ENCODE measurements around the gene ROGDI. TPM values are rescaled to one million over a fixed set of nuclear protein-coding genes. Genes with fewer than 3 reads are reported as not detected.

The ROGDI gene
- total and polyA plus RNA-seq, 2 donors (not counting 1 experiment from before 2014, with no cell fraction given), result 9.2 to 31.9 TPM

- Mint-ChIP-seq H3K27me3 (peaks cover 4% of the 10 kb centered on the region), H3K27ac (peak overlapping the region; percentile 20), H3K4me3 (peak overlapping the region; percentile 7), H3K4me1 (peaks cover 28% of the 10 kb centered on the region), H3K9me3 (ENCODE audit: insufficient read depth) (no peaks in the 10 kb centered on the region)
- no peak for ATAC-seq (ENCODE audit: low read depth)
- Histone ChIP-seq H3K4me2 (replicated peaks; ENCODE audit: low read depth, low read length, poor library complexity, severe bottlenecking) (no peak overlapping the region), H3K4me3 (ENCODE audit: control extremely low read depth in 1 of 5, extremely low read depth in 1 of 5, insufficient read depth in 1 of 5, low read depth in 2 of 5, low read length in 4 of 5) (no peak overlapping the region), H3K9ac (ENCODE audit: low read length) (no peak overlapping the region), H3K9me3 (ENCODE audit: control extremely low read depth in 1 of 3, control insufficient read depth in 2 of 3, insufficient read depth in 1 of 3, low read length in 2 of 3) (no peaks in the 10 kb centered on the region), H3K27ac (ENCODE audit: low read length in 2 of 2) (no peak overlapping the region), H3K36me3 (replicated peaks in 1 of 2; ENCODE audit: control extremely low read depth in 1 of 2, control insufficient read depth in 1 of 2, extremely low read depth in 1 of 2, insufficient read depth in 2 of 2, low read length in 1 of 2) (peaks cover 2 to 23% of the 10 kb centered on the region in 2 experiments), H2AFZ (ENCODE audit: insufficient read depth, low read depth, low read length, poor library complexity, severe bottlenecking) (no peak overlapping the region), H3K27me3 (replicated peaks in 1 of 4; ENCODE audit: control extremely low read depth in 1 of 4, control insufficient read depth in 3 of 4, insufficient read depth in 4 of 4, low read length in 3 of 4) (peaks cover 0 to 2% (median 0%) of the 10 kb centered on the region in 4 experiments), H4K20me1 (ENCODE audit: control insufficient read depth, insufficient read depth, low read length, poor library complexity, severe bottlenecking) (no peaks in the 10 kb centered on the region), H3K4me1 (ENCODE audit: control insufficient read depth in 2 of 2, insufficient read depth in 2 of 2, low read length in 2 of 2) (peaks cover 0 to 22% of the 10 kb centered on the region in 2 donors), H3K79me2 (ENCODE audit: control insufficient read depth, insufficient read depth, low read length) (peaks cover 3% of the 10 kb centered on the region)
- 89% methylated on average over 3 of the region's 14 CpGs for WGBS (ENCODE audit: insufficient coverage)
- intact Hi-C loops (cut with micrococcal nuclease), result no loop called here
- no peak for DNase-seq
- TF ChIP-seq EZH2 (IDR thresholded peaks at IDR 0.05; ENCODE audit: borderline replicate concordance, insufficient read depth, low read depth, low read length, poor library complexity, severe bottlenecking) (no peak), CTCF (IDR thresholded peaks at IDR 0.05) (no peak)
- ChIA-PET POLR2A (no interaction called here), CTCF (no interaction called here)
Measured at GRCh38 chr16:4747906-4748681, 54.3 kb downstream of the ROGDI start.

- Mint-ChIP-seq H3K4me3 (no peak overlapping the region), H3K9me3 (ENCODE audit: insufficient read depth) (no peaks in the 10 kb centered on the region), H3K27ac (no peak overlapping the region), H3K4me1 (peaks cover 29% of the 10 kb centered on the region), H3K27me3 (peaks cover 4% of the 10 kb centered on the region)
- no peak overlapping the region for H3K4me3 ChIP-seq (ENCODE audit: control extremely low read depth in 1 of 5, extremely low read depth in 1 of 5, insufficient read depth in 1 of 5, low read depth in 2 of 5, low read length in 4 of 5)
- peaks cover 2 to 13% of the 10 kb centered on the region in 2 experiments for H3K36me3 ChIP-seq (replicated peaks in 1 of 2; ENCODE audit: control extremely low read depth in 1 of 2, control insufficient read depth in 1 of 2, extremely low read depth in 1 of 2, insufficient read depth in 2 of 2, low read length in 1 of 2)
- ATAC-seq (ENCODE audit: low read depth) (no peak), DNase-seq (no peak)
- H3K79me2 ChIP-seq (ENCODE audit: control insufficient read depth, insufficient read depth, low read length), result no peaks in the 10 kb centered on the region
- no peaks in the 10 kb centered on the region for H3K9me3 ChIP-seq (ENCODE audit: control extremely low read depth in 1 of 3, control insufficient read depth in 2 of 3, insufficient read depth in 1 of 3, low read length in 2 of 3)
- H3K27ac ChIP-seq (ENCODE audit: low read length in 2 of 2), result no peak overlapping the region
- POLR2A ChIA-PET, result interaction anchor here (0.7 kb wide), 1 partner anchor 109 kb away, joined by 3 read pairs; no protein-coding TSS in a partner anchor
- 36% methylated on average over 15 of the region's 15 CpGs for WGBS (ENCODE audit: insufficient coverage)
- intact Hi-C loops (cut with micrococcal nuclease), result no loop called here
- H3K9ac ChIP-seq (ENCODE audit: low read length), result no peak overlapping the region
- peaks cover 0 to 23% of the 10 kb centered on the region in 2 donors for H3K4me1 ChIP-seq (ENCODE audit: control insufficient read depth in 2 of 2, insufficient read depth in 2 of 2, low read length in 2 of 2)
- H4K20me1 ChIP-seq (ENCODE audit: control insufficient read depth, insufficient read depth, low read length, poor library complexity, severe bottlenecking), result no peaks in the 10 kb centered on the region
- no peak overlapping the region for H2AFZ ChIP-seq (ENCODE audit: insufficient read depth, low read depth, low read length, poor library complexity, severe bottlenecking)
- TF ChIP-seq CTCF (IDR thresholded peaks at IDR 0.05) (no peak), EZH2 (IDR thresholded peaks at IDR 0.05; ENCODE audit: borderline replicate concordance, insufficient read depth, low read depth, low read length, poor library complexity, severe bottlenecking) (no peak)
- peaks cover 0 to 5% (median 2%) of the 10 kb centered on the region in 4 experiments for H3K27me3 ChIP-seq (replicated peaks in 1 of 4; ENCODE audit: control extremely low read depth in 1 of 4, control insufficient read depth in 3 of 4, insufficient read depth in 4 of 4, low read length in 3 of 4)
- H3K4me2 ChIP-seq (replicated peaks; ENCODE audit: low read depth, low read length, poor library complexity, severe bottlenecking), result no peak overlapping the region
- CTCF ChIA-PET, result no interaction called here
Measured at GRCh38 chr16:4746991-4747574, 55.4 kb downstream of the ROGDI start.
